A204.1 (cell line): ENCODE results near the gene RTTN.

Experiments used
- FAIRE-seq: peaks from 2 replicates; lab custom pipeline; 2012; peaks lifted over from hg19 to GRCh38; lab: Jason Lieb, UNC

The RTTN gene

DNA sequence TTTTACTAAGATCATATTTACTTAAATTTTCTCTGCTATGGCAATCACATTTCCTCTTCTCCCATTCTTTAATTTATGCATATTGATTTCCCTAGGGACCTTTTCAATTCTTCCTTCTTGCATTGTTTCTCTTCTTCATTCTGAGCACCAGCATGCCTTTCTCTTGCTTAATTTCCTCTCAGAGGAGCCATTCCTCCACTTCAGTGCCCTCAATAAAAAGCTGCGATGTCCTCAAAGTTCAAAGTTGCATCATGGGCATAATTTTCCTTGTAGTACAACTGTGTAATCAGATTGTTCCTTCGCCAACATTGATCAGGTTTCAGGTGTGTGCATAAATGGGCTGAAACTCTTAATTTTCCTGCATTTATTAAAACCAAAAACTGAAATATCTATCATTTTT, 236.0 kb downstream of the RTTN start:
- no peak for FAIRE-seq

DNA sequence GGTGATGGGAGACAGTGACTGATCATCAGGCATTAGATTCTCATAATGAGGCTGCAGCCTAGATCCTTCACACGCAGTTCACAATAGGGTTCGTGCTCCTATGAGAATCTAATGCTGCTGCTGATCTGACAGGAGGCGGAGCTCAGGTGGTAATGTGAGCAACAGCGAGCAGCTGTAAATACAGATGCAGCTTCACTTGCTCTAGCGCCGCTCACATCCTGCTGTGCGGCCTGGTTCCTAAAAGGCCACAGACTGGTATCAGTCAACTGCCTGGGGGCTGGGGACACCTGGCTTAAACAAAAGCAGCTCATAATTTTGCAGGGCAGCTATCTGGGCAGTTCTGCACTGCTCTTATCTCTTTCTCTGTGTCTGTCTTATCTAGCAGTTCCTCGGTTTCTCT, 237.4 kb downstream of the RTTN start:
- FAIRE-seq: no peak

DNA sequence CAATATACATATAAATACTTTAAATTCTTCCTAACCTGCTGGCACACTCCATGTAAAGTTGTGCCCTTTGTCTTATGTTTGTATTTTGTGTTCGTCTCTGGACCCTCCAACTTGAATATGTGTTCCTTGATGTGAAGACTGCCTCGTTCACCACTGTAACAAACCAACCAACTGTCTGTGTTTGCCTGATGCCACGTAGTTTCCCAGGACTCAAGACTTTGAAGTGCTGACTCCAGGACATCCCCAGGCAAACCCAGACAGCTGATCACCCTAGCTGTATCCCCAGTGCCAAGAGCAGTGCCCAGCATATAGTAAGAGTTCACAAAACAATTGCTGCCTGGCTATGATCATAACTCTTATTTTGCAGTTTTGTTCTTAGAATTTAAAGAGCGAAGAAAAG, 242.3 kb downstream of the RTTN start:
- FAIRE-seq: no peak

DNA sequence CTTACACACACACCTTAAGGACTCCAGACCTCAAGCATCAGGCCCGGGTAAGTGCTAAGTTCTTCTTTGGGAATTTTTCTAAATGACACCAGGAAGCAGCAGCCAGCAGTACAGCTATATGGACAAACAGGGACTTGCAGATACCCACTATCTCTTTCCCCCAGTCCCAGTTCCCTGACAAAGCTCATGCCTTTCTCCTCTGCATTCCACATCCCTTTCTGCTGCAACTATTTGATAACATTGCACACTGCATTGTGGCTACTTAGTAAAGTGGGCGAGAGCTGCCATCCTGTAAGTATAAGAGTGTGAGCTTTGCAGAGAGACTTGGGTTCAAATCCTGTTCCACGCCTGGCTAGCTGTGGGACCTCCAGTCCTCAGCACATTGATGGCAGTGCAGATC, 243.8 kb downstream of the RTTN start:
- no peak for FAIRE-seq

DNA sequence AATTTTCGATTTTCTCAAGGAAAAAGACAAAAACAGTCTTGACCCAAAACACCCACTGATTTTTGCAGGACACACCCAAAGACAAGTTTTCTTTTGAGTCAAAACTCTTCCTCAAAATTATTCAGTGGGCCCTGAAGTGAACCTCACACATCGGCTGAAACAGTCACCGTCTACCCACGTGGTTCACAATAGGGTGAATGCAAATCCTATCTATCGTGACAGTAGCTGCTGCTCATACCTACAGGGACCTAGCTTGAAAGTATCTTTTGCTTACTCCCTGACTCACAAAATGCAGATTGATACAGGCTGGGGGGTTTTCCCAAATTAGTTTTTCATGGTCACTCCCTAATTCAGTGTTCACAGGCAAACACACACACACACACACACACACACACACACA, 247.1 kb downstream of the RTTN start:
- no peak for FAIRE-seq

DNA sequence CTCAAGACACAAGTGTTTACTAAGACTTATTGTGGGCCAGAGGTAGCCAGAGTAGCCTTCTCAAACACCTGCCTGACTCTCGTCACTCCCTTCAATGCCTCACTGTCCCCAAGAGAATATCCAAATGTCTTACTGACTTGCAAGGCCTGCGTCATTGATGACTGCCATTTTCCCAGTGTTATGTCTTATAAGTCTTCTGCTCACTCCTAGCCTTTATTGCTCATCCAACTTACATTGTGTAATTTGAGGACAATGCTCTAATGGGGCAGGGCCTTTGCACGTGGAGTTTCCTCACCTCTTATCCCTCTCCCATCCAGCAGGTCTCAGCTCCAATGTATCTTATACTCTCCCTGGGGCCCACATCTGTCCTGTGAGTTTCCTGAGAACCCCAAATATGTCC, 247.7 kb downstream of the RTTN start:
- no peak for FAIRE-seq

DNA sequence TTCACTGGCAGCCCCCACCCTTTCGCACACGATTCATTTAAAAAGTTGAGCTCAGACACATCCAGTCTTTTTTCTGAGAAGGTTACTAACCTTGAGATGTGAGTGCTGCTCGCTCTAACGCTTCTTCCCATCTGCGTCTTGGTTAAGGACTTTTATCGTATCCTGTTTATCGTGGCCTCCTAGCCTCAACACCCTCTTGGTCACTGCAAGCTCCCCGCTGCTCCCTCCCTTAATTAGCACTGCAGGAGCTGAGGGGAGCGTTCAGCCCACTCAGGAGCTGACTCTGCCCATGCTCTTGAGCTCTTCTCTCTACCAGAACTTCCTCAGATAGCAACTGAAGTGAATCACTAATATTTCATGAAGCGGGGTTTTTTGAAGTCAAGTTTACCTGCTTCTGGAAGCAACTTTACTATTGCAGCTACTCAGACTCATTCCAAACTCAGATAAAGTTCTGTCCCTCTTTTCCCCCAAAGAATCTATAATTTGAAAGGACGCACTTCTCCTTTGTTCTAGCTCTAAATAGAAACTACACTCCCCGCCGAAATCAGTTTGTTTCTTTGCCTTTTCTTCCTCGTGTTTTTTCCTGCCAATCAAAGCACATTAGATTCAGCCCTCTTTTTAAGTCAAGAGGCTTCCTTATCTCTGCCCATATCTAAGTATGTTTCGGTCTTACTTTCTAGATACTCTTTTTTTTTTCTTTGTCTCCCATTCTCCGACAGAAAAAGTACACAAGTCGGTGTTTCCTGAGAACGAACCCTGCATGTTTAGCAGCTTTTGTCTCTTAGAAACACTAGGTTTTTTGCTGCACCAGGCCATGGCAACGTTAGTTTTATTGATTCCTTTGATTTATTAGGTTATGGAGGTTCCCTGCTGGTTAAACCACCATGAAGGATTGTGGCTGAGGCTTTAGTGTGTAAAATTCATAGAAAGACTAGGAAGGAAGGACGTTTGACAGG, 248.5 kb downstream of the RTTN start:
- no peak for FAIRE-seq

DNA sequence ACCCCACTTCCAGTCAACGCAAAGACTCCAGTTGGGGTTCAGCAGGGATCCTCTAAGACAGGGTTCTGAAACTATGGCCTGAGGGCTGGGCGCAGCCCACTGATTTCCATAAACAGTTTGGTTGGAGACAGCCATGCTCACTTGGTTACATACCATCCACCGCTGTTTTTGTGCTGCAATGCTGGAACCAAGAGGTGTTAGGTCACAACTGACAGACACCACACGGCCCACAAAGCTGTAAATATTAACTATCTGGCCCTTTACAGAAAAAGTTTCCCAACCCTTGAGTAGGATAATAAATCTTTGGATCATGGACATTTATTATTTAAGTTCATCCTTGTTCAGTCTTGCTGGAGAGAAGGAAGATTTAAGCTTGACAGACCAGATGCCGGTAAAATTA, 249.4 kb downstream of the RTTN start:
- FAIRE-seq: no peak

DNA sequence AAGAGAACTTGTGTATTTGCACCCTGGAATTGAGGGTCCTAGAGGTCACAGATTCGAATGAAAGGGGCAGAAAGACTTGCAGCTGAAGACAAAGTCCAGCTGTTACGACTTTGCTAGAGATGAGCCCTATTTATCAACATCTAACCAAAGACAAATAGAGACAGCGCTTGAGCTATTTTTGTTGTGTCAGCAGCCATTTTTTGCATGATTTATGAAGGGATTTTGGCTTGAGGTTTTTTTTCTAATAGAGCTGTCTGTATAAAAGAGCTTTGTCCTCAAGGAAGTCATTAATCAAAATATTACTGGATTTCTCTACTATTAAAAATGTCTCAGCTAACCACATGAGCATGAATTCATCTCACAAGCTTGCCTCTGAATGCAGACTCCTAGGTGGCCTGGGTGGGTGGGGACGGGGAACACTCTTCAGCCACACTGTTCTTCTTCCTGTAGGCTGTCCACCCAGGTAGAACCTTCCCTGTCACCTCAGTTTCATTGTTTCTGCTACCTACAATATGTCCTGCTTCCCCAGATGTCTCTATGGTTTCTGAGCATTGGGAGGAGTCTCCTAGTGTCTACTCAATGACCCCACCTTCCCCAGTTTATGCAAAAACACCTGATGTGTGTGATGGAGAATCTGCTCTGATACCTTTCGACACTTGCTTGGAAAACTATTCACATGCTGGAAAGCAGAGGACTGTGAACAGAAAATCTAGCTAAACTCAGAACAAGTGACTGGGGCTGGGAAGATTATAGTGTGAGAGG, 250.6 kb downstream of the RTTN start:
- no peak for FAIRE-seq

DNA sequence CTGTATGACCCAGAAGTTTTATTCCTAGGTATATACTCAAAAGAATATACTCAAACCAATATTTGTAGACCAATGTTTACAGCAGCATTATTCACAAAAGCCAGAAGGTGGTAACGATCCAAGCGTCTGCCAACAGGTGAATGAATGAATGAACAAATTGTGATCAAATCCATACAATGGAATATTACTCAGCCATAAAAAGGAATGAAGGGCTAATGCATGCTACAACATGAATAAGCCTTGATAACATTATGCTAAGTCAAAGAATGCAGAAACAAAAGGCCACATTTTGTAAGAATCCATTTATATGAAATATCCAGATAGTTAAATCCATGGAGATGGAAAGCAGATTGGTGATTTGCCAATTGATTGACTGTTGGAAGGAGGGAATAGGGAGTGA, 252.3 kb downstream of the RTTN start:
- FAIRE-seq: no peak
